Cerebellar nuclear complex (tissue), 1 donor: ENCODE data around the gene EEF1A1.
"Not testable (repeated sequence)": the region's sequence is repeated elsewhere in the genome, so short reads cannot be mapped to it uniquely, and the experiment has no call there.

Experiments used
- DNase-seq, 2 experiments: peaks; one replicate each; lab custom pipeline; 2025; lab: John Stamatoyannopoulos, UW

EEF1A1 gene

DNA sequence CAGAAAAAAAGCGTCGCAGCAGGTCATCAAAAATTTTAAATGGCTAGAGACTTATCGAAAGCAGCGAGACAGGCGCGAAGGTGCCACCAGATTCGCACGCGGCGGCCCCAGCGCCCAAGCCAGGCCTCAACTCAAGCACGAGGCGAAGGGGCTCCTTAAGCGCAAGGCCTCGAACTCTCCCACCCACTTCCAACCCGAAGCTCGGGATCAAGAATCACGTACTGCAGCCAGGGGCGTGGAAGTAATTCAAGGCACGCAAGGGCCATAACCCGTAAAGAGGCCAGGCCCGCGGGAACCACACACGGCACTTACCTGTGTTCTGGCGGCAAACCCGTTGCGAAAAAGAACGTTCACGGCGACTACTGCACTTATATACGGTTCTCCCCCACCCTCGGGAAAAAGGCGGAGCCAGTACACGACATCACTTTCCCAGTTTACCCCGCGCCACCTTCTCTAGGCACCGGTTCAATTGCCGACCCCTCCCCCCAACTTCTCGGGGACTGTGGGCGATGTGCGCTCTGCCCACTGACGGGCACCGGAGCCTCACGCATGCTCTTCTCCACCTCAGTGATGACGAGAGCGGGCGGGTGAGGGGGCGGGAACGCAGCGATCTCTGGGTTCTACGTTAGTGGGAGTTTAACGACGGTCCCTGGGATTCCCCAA, at the start of gene EEF1A1:
TSS of gene EEF1A1 (minus strand) at position 345 of the 663 bp plus-strand sequence. CDS start 1,006 bp downstream, outside the sequence.
- peak; percentile 87 to 90 for DNase-seq

DNA sequence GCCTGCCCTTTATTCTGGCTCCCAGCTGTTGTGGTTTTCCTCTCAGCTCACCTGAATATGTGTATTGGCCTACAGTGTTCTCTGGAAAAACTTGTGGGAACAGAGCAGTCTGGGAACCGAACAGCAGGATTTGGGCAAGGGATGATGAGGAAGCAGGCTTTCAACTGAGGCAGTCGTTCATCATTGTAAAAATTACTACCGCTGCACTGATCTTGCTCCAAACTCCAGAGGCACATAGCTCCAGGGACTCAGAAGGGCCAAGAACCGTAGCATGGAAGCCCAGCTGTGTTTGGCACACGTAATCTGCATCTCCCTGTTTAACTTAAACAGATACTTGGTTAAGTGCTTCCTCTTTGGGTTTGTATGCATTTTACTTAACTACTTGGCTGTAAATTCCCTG, 48.3 kb upstream of the EEF1A1 start:
- no peak for DNase-seq

DNA sequence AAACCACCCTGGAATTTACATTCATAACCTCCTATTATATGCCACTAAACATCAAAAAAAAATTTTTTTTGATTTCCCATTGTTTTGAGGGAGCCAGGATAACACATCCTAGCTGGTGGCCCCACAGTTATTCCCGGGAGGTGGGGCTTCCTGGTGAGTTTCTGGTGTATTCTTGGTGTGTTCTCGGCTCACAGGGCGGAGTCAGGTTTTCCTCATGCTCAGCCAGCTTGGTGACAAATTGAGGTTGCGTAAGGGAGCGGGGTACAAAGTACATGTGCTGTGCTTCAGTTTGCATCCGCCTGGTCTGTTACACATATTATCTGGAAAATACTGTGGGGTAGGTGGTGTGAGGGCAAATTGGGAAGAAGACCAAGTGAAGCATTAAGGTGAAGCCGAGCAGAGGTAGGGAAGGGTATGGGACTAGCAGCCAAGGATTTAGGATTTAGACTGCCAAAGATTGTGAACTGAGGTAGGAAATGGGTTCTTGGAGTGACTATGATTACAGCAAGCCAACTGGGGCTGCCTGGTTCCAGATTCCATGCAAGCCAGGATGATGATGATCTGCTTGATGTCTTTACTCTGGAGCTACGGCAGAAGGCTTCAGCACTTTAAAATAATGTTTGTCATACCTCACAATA, 46.2 kb upstream of the EEF1A1 start:
- no peak for DNase-seq

- not testable (repeated sequence) for DNase-seq
Observed at GRCh38 chr6:73566486-73566871, 45.6 kb upstream of the EEF1A1 start.

GRCh38 chr6:73565767-73566485, 45.1 kb upstream of the EEF1A1 start:
- no peak for DNase-seq

DNA sequence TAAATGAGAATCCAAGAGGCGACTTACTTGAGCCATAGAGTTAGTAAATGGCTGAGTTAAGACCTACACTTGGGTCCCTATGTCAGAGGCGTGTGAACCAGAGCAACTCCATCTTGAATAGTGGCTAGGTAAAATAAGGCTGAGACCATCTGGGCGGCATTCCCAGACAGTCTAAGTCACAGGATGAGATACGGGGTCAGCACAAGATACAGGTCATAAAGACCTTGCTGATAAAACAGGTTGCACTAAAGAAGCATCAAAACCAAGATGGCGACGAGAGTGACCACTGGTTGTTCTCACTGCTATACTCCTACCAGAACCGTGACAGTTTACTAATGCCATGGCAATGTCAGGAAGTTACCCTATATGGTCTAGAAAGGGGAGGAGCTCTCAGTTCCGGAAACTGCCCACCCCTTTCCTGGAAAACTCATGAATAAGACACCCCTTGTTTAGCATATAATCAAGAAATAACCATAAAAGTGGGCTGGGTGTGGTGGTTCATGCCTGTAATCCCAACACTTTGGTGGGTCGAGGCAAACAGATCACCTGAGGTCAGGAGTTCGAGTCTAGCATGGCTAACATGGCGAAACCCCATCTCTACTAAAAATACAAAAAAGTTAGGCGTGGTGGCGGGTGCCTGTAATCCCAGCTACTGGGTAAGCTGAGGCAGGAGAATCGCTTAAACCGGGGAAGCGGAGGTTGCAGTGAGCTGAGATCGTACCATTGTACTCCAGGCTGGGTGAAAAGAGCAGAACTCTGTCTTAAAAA, 43.9 kb upstream of the EEF1A1 start:
- DNase-seq, result no peak

DNA sequence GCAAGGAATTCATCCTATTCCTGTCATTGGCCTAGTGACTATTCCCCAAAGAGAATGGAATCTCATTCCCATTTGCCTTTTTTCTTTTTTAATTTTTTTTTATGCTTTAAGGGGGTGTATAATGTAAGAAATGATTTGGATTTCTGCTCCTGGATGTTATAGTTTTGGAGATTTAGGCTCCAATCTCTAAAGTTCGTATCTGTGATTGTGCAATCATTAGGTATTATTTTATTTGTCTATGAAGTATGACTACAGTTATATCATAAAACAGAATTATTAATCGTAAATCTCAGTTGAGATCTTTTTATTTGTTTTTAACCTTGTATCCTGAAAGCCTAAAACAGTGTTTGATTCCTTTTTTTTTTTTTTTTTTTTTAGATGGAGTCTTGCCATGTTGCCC, 41.7 kb upstream of the EEF1A1 start:
- DNase-seq, result no peak

GRCh38 chr6:73560853-73561407, 40.1 kb upstream of the EEF1A1 start:
- no peak for DNase-seq

- DNase-seq, result no peak
Observed at GRCh38 chr6:73560182-73560732, 39.4 kb upstream of the EEF1A1 start.

DNA sequence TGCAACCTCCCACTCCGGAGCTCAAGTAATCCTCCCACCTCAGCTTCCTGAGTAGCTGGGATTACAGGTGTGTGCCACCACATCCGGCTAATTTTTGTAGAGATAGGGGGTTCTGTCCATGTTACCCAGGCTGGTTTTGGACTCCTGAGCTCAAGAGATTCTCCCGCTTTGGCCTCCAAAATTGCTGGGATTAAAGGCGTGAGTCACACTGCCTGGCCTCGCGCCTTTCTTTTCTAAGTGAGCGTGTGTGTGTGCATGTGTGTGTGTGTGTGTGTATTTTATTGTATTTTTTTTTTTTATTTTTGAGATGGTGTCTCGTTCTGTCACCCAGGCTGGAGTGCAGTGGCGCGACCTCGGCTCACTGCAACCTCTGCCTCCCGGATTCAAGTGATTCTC, 38.6 kb upstream of the EEF1A1 start:
- DNase-seq, result not testable (repeated sequence)

GRCh38 chr6:73558624-73559398, 38.0 kb upstream of the EEF1A1 start:
- DNase-seq, result no peak

DNA sequence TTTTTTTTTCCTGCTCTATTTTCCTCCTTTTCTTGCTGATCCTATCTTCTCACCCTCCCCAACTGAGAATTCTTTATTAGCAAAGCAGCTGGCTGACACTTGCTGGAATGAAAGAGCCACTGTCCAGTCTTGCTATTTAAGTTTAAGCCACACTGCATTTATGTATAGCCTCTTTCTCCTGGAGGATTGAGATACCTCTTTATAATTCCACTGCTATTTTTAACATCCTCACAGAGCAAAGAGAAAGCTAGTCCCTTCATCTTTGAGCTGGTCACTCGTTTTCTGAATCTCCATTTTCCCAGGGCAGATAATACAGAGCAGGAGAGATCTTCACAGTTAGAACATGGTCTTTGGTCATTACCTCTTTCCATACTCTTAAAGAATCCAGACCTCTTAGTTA, 36.0 kb upstream of the EEF1A1 start:
- DNase-seq, result no peak

DNA sequence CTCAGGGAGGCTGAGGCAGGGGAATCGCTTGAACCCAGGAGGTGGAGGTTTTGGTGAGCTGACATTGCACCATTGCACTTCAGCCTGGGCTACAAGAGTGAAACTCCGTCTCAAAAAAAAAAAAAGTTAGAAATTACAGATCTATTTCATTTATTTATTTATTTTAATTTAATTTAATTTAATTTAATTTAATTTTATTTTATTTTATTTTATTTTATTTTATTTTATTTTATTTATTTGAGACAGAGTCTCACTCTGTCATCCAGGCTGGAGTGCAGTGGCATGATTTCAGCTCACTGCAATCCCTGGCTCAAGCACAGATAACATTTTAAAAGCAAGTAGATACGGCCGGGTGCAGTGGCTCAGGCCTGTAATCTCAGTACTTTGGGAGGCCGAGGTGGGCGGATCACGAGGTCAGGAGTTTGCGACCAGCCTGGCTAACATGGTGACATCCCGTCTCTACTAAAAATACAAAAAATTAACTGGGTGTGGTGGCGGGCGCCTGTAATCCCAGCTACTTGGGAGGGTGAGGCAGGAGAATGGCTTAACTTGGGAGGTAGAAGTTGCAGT, 34.6 kb upstream of the EEF1A1 start:
- DNase-seq, result not testable (repeated sequence)

DNA sequence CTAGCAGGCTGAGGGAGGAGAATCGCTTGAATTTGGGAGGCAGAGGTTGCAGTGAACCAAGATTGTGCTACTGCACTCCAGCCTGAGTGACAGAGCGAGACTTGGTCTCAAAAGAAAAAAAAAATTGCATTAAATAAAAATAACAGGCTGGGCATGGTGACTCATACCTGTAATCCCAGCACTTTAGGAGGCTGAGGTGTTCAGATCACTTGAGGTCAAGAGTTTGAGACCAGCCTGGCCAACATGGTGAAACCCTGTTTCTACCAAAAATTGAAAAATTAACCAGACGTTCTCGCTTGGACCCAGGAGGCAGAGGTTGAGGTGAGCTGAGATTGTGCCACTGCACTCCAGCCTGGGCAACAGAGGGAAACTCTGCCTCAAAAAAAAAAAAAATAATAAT, 30.3 kb upstream of the EEF1A1 start:
- not testable (repeated sequence) for DNase-seq

GRCh38 chr6:73548458-73549446, 27.9 kb upstream of the EEF1A1 start:
- DNase-seq, result no peak

DNA sequence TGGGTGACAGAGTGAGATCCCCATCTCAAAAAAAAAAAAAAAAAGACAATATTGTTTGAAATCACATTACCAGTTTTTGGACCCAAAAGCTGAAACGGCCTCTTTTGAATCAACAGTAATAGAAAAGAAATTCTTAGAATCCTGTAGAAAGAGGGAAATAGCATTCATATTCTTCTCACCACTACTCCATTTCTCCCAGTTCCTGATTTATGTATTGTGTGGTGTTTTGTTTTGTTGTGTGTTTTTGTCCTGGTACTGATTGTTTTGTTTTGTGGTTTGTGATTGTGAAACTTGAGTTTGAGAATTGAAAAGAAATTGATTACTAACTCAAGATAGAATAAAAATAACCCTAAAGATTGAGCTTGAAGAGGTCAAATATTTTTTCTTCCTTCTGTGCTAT, 26.2 kb upstream of the EEF1A1 start:
- no peak for DNase-seq

DNA sequence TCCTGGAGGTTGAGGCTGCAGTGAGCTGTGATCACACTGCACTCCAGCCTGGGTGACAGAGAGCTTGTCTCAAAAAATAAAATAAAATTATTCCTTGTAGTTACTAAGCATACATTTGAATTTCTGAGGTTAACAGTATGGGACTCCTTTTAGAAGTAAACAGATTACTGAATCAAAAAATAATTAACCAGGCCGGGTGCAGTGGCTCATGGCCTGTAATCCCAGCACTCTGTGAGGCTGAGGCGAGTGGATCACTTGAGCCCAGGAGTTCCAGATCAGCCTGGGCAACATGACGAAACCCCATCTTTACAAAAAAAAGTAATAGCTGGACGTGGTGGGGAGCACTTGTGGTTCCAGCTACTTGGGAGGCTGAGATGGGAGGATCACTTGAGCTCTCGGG, 22.1 kb upstream of the EEF1A1 start:
- DNase-seq, result no peak

- not testable (repeated sequence) for DNase-seq
Observed at GRCh38 chr6:73542481-73542880, 21.6 kb upstream of the EEF1A1 start.

DNA sequence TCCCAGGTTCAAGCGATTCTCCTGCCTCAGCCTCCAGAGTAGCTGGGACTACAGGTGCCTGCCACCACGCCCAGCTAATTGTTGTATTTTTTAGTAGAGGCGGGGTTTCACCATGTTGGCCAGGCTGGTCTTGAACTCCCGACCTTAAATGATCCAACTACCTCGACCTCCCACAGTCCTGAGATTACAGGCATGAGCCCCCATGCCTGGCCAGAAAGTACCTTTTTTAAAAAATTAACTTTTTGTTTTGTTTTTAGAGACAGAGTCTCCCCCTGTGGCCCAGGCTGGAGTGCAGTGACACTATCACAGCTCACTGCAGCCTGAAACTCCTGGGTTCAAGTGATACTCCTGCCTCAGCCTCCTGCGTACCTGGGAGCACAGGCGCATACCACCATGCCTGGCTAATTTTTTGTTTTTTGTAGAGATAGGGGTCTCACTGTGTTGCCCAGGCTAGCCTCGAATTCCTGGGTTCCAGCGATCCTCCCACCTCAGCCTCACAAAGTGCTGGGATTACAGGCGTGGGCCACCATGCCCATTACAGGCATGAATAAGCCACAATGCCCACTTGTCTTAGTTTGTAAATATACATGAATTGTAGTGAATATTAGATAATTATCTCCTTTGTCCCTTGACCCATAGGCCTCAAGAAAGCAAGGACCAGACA, 17.4 kb upstream of the EEF1A1 start:
- no peak for DNase-seq
